ENCODE data around the gene SIGLEC12.

- TF ChIP-seq CTCF (IDR thresholded peaks at IDR 0.05) (no peak), POLR2A (IDR thresholded peaks at IDR 0.05) (no peak), EP300 (IDR thresholded peaks at IDR 0.05) (no peak), POLR2AphosphoS5 (IDR thresholded peaks at IDR 0.05) (no peak)
Measured at GRCh38 chr19:51548213-51548651, 46.6 kb upstream of the SIGLEC12 start.

All from gastroesophageal sphincter (tissue), 3 donors.